NCI-H748 (cell line): ENCODE results near the gene GALNT10.
A peak's percentile ranks its signal among the peaks of the same experiment; 100 is the strongest.
"Not testable (repeated sequence)": the region's sequence is repeated elsewhere in the genome, so short reads cannot be mapped to it uniquely, and the experiment has no call there.

Experiments
- DNase-seq: peaks from one replicate; lab custom pipeline; 2025; ENCODE audit not compliant: unreplicated experiment; lab: John Stamatoyannopoulos, UW

Gene GALNT10

DNA sequence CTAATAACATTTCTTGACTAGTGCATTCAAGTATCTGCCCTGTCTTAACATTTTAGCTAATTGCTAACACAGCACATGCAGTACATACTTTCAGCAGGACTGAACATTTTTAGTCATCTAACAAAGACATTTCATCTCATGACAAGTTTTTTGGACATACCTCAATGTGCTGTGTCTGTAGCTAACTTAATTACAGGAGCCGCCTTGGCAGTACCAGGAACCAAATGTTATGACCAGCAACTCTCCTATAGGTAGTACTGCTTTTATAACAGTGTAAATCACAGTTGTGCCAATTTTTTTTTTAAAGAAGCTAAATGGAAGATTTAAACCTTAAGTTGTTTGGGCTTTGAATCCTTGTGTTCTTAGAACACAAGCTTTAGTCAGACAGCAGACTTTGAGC, 155.9 kb downstream of the GALNT10 start:
- DNase-seq: no peak

DNA sequence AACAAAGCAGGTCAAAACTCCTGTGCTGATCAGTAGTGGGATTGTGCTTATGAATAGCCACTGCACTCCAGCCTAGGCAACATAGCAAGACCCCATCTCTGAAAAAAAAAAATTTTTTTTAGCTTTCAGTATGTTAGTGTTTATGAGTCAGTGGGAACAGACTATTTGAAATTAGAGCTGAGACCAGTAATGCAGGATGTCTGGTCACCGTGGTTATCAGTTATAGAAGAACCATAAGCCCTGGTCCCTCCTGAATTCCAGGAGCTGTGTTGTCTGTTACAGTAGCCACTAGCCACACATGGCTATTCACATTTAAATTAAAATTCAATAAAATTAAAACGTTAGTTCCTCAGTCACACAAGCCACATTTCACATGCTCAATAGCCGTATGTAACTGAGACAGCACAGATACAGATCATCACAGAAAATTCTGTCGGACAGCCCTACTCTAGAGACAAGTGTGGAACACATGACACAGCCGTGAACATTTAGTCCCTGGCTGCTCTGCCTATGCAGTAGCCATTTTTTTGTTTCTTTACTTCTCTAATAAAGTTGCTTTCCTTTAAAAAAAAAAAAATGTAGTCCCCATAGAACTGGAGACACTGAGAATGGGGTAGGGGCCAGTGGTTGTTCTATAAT, 159.2 kb downstream of the GALNT10 start:
- DNase-seq: no peak

GRCh38 chr5:154351141-154351540, 160.6 kb downstream of the GALNT10 start:
- no peak for DNase-seq

GRCh38 chr5:154351566-154351965, 161.0 kb downstream of the GALNT10 start:
- DNase-seq: no peak

- no peak for DNase-seq
These were observed 162.5 kb downstream of the GALNT10 start for GRCh38 chr5:154352960-154353548.

DNA sequence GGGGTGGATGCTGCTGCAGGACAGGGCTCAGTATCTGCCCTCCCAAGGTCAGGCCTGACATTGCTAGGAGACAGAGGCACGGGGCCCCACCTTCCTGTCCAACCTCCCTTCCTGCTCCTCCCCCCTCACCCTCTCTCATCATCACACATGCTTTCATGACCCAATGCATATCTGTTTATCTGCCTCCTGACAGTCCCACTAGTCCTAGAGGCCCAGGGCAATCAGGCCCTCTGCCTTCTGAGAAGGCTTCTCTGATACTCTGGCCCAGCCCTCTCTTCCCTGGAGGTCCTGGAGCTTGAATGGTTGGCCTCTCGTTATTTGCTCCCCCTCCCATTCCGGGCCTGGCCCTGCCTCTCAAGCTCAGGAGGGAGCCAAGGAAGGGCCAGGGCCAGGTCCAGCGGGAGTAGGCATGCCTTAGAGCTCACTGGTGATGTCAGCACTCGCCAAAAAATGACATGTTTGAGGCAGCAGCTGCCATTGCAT, 164.6 kb downstream of the GALNT10 start:
- no peak for DNase-seq

DNA sequence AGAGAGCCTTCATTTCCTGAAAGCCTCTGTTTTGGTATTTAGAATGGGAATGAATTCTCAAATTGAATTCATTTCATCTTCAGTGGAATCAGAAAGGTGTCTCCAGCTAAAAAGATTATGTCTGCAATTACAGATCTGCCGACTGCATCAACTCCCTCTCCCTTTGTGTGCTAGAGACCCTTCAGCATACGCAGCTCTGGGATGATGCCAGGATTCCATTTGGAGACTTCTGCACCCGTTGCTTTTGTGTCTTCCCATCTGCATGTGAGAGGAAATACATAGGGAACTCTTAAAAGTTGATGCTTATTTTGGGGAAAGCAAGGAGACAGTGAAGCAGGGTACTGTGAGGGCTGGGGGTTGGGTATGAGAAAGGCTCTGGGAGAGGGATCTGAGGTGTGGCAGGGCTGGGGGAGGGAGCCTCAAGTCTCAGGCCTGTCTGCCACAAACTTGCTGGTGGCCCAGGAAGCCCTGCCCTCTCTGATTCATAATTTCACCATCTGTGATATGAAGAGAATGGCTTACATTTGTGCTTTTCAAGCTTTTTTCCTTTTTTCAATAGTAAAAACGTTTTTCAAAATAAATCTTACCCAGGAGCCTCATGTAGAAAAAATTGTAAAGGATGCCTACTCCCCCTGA, 165.6 kb downstream of the GALNT10 start:
- DNase-seq: no peak

DNA sequence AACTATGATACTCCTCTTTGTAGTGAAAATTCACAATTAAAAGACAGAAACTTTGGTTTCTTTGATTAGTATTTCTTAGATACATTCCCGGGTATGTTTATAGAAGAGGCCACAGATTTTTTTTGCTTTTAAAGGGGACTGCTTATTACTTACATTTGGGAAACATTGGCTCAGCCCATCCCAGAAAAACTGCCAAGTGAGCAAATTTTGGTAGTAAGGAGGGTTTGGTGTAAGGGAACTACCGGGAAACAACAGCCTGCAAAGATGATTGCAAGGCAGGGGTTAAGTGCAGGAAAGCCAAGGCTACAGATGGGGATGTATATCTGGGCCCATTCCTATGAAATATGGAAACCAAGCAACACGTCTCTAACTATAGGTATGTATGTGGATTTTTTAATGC, 166.4 kb downstream of the GALNT10 start:
- no peak for DNase-seq

GRCh38 chr5:154358516-154359220, 168.1 kb downstream of the GALNT10 start:
- DNase-seq: peak; percentile 37

- DNase-seq: no peak
These were observed 168.7 kb downstream of the GALNT10 start for GRCh38 chr5:154359221-154359573.

GRCh38 chr5:154360241-154360640, 169.7 kb downstream of the GALNT10 start:
- not testable (repeated sequence) for DNase-seq

DNA sequence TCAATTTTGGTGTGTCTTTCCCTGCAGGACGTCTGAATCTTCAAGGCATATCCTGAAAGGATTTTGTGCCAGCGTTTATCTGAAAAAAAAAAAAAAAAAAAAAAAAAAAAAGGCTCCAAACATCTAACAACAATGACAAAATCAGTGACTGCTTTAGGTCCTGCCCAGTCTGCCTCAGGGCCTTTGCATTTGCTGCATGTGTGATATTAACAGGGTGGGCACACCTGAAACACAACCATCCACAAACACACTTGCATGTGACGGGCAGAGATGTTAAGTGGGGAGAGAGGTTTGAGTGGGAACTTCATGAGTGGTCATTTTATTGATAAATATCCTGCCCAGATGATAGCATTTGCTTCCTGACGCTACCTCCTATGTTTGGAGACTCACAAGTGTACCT, 172.9 kb downstream of the GALNT10 start:
- no peak for DNase-seq

GRCh38 chr5:154364771-154365170, 174.2 kb downstream of the GALNT10 start:
- no peak for DNase-seq

DNA sequence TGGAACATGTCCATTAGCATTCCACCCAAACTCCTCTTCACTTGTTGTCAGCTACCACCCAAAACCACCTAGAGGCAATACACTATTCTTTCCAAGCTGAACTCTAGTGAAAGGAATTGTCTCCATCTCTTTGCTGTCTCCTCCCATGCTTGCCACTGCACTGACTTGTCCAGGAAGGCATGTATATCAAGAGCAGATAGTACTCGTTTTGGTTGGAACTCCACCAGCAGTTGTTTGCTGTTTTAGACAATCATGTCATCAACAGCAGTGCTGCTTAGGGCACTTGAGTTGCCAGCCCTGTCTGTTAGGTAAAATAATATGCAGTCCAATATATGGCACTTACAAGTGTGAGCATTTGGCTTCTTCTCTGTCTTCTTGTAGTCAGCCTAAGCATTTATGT, 175.3 kb downstream of the GALNT10 start:
- DNase-seq: no peak

- no peak for DNase-seq
These were observed 175.8 kb downstream of the GALNT10 start for GRCh38 chr5:154366353-154366752.

DNA sequence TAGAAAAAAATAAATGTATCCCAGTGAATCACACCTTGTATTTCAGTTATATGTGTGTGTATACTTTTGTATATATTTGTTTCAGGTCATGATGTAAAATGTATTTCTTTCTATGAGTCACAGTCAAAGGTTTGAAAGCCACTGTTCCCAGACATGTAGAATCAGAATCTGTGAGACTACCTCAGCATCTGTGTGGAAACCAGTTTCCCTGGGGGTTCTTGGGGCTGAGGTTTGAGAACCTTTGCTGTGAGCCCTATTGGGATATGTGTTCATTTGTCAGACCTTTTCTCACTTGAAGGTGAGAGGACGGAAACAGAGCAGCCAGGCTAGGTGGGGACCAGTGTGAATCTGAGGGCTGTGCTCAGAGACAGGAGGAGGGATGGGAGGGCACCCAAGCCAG, 176.6 kb downstream of the GALNT10 start:
- DNase-seq: no peak

GRCh38 chr5:154368041-154368800, 177.7 kb downstream of the GALNT10 start:
- DNase-seq: no peak

GRCh38 chr5:154369682-154370081, 179.1 kb downstream of the GALNT10 start:
- DNase-seq: no peak

DNA sequence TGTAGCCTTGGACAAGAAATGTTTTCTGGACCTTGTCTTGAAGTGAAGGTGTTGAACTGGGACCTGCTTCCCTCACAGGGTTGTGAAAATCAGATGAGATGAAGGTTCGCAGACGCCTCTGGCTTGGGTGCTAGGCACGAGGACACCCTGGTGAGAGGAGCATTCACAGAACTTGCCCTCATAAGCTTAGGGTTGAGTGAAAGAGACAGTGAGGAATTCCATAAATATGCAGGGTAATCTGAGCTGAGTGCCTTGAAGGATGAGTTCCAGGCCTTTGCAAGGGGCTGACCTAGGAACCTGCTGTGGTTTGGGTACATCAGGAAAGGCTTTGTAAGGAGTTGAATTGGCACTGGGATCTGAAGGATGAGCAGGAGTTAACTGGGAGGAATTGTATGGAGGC, 179.6 kb downstream of the GALNT10 start:
- no peak for DNase-seq

DNA sequence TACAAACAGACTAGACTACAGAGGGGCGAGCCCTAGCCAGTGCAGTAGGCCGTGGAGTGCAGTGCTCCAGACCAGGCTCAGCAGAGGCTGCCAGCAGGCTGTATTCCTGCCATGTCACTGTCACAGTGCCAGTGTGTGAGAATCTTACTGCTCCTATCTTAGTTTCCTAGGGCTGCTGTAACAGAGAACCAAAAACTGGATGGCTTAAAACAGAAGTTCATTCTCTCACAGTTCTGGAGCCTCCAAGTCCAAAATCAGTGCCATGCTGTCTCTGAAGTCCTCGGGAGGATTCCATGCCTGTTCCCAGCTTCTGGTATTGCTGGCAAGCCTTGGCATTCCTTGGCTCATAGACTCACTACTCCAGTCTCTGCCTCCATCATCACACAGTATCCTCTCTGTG, 180.3 kb downstream of the GALNT10 start:
- no peak for DNase-seq

GRCh38 chr5:154371687-154372086, 181.2 kb downstream of the GALNT10 start:
- no peak for DNase-seq
